IMR-90 (cell line): ENCODE data around the gene TSPO. TPM values are rescaled to one million over a fixed set of nuclear protein-coding genes. Genes with fewer than 3 reads are reported as not detected.

Experiments used
- ATAC-seq: fragments of 200-7000 bp; cut with Tn5 transposase; 2 replicates; pipeline ENCODE4 v1.9.1; 2020; ENCODE audit warnings: low read depth, mild to moderate bottlenecking, moderate library complexity
- BruUV-seq: library from RNA; stranded (reverse); fragments of 400-500 nt; replicated peaks from 2 replicates; lab custom pipeline; 2021; lab: Mats Ljungman, UMichigan
- CTCF ChIA-PET: fragments of 300-600 bp; formaldehyde crosslinking; extraction: SDS; loops from one replicate; lab custom pipeline; 2021; ENCODE audit warnings: antibody characterized with exemption; lab: Yijun Ruan, JAX
- POLR2A ChIA-PET: fragments of 300-600 bp; sonication (Branson Sonifier 250); formaldehyde crosslinking; loops from one replicate; lab custom pipeline; 2022; ENCODE audit warnings: antibody characterized with exemption; ENCODE audit not compliant: unreplicated experiment; lab: Charles Lee
- DNase-seq: peaks from one replicate; pipeline ENCODE4 v3.0.0; 2013
- H2AFZ ChIP-seq: replicated peaks from 2 replicates; pipeline ENCODE3; 2013; ENCODE audit warnings: low read length, mild to moderate bottlenecking; ENCODE audit not compliant: poor library complexity
- H2AK5ac ChIP-seq: 2 replicates; pipeline ENCODE4 v1.6.1; 2013; ENCODE audit warnings: low read depth, low read length, inconsistent platforms
- H2AK9ac ChIP-seq: replicated peaks from 2 replicates; pipeline ENCODE3; 2013; ENCODE audit warnings: mild to moderate bottlenecking, low read depth, low read length, moderate library complexity; ENCODE audit not compliant: poor library complexity
- H2BK120ac ChIP-seq: 2 replicates; pipeline ENCODE4 v1.6.1; 2013; ENCODE audit warnings: low read depth, low read length, inconsistent platforms
- H2BK15ac ChIP-seq: 3 replicates; pipeline ENCODE4 v1.6.1; 2013; ENCODE audit warnings: low read depth, low read length, inconsistent platforms
- H2BK20ac ChIP-seq: 2 replicates; pipeline ENCODE4 v1.6.1; 2013; ENCODE audit warnings: low read depth, mild to moderate bottlenecking, inconsistent platforms, low read length, moderate library complexity
- H2BK5ac ChIP-seq: 2 replicates; pipeline ENCODE4 v1.6.1; 2013; ENCODE audit warnings: mild to moderate bottlenecking, low read depth, low read length, inconsistent platforms; ENCODE audit not compliant: poor library complexity, severe bottlenecking
- H3K14ac ChIP-seq: replicated peaks from 2 replicates; pipeline ENCODE4 v1.6.1; 2013; ENCODE audit warnings: low read depth, low read length, inconsistent platforms
- H3K18ac ChIP-seq: 2 replicates; pipeline ENCODE4 v1.6.1; 2013; ENCODE audit warnings: low read depth, low read length, control low read depth
- H3K23ac ChIP-seq: 2 replicates; pipeline ENCODE4 v1.6.1; 2013; ENCODE audit warnings: low read depth, low read length, inconsistent platforms
- H3K27ac ChIP-seq: 2 replicates; pipeline ENCODE4 v1.5.1; 2013; ENCODE audit warnings: mild to moderate bottlenecking, control low read depth, low read length; ENCODE audit not compliant: insufficient read depth
- H3K27me3 ChIP-seq: 2 replicates; pipeline ENCODE4 v1.6.1; 2013; ENCODE audit warnings: low read length; ENCODE audit not compliant: control insufficient read depth, insufficient read depth
- H3K36me3 ChIP-seq: 2 replicates; pipeline ENCODE4 v1.6.1; 2013; ENCODE audit warnings: low read length, mixed read lengths; ENCODE audit not compliant: control insufficient read depth, insufficient read depth
- H3K4ac ChIP-seq: 2 replicates; pipeline ENCODE4 v1.6.1; 2013; ENCODE audit warnings: low read depth, low read length, inconsistent platforms
- H3K4me1 ChIP-seq: 2 replicates; pipeline ENCODE4 v1.6.1; 2013; ENCODE audit warnings: low read length, mixed read lengths; ENCODE audit not compliant: control insufficient read depth, insufficient read depth
- H3K4me2 ChIP-seq: 2 replicates; pipeline ENCODE4 v1.6.1; 2013; ENCODE audit warnings: low read depth, mild to moderate bottlenecking, control low read depth, low read length, moderate library complexity
- H3K4me3 ChIP-seq: 2 replicates; pipeline ENCODE4 v1.5.1; 2013; ENCODE audit warnings: low read depth, mild to moderate bottlenecking, control low read depth, low read length, moderate library complexity; ENCODE audit not compliant: insufficient read depth
- H3K56ac ChIP-seq: 2 replicates; pipeline ENCODE4 v1.6.1; 2013; ENCODE audit warnings: low read length, inconsistent platforms; ENCODE audit not compliant: insufficient read depth; ENCODE audit errors: extremely low read depth
- H3K79me1 ChIP-seq, 2 experiments: 2 replicates each; pipeline ENCODE4 v1.6.1; 2013; ENCODE audit warnings: low read length in 2 of 2, inconsistent platforms in 1 of 2, low read depth in 1 of 2
- H3K9ac ChIP-seq: 2 replicates; pipeline ENCODE4 v1.6.1; 2013; ENCODE audit warnings: low read depth, low read length, control low read depth
- H3K9me1 ChIP-seq: 2 replicates; pipeline ENCODE4 v1.6.1; 2013; ENCODE audit warnings: low read length, inconsistent platforms; ENCODE audit not compliant: insufficient read depth
- H3K9me3 ChIP-seq: 2 replicates; pipeline ENCODE4 v1.6.1; 2013; ENCODE audit warnings: low read length; ENCODE audit not compliant: control insufficient read depth, insufficient read depth
- H4K20me1 ChIP-seq: 2 replicates; pipeline ENCODE4 v1.6.1; 2013; ENCODE audit warnings: low read length, inconsistent platforms; ENCODE audit not compliant: insufficient read depth
- H4K5ac ChIP-seq: 2 replicates; pipeline ENCODE4 v1.6.1; 2013; ENCODE audit warnings: mild to moderate bottlenecking, low read depth, low read length, control low read depth
- H4K8ac ChIP-seq, 2 experiments: 2 replicates each; pipeline ENCODE4 v1.6.1; 2013; ENCODE audit warnings: low read depth in 2 of 2, low read length in 2 of 2, control low read depth in 1 of 2, inconsistent platforms in 1 of 2
- H4K91ac ChIP-seq: 2 replicates; pipeline ENCODE4 v1.6.1; 2013; ENCODE audit warnings: low read depth, low read length, inconsistent platforms; ENCODE audit not compliant: insufficient read depth
- CEBPB ChIP-seq: IDR thresholded peaks from 2 replicates; pipeline ENCODE4 v1.6.1; 2012; ENCODE audit warnings: low read depth, low read length, improper control_type of control experiment
- MXI1 ChIP-seq: IDR thresholded peaks from 2 replicates; pipeline ENCODE4 v1.6.1; 2012; ENCODE audit warnings: low read depth, mild to moderate bottlenecking, low read length, moderate library complexity, borderline replicate concordance
- WGBS, 2 experiments: methylation state at CpG; one replicate each; pipeline versions ENCODE4 v1.1.5 to v1.1.7; 2013; ENCODE audit warnings: missing lambda C conversion rate in 2 of 2; ENCODE audit not compliant: insufficient read length in 1 of 2; ENCODE audit errors: extremely low coverage in 2 of 2; 5-methylcytosine and 5-hydroxymethylcytosine counted together
- dilution Hi-C: fragments of 300-500 bp; cut with HindIII; formaldehyde crosslinking; loops from one replicate; pipeline ENCODE4 v1.14.3; 2018; ENCODE audit warnings: low sequenced_read_pairs; ENCODE audit not compliant: unreplicated experiment
- in situ Hi-C: fragments of 300-500 bp; cut with MboI; formaldehyde crosslinking; loops from 3 replicates; pipeline ENCODE4 v1.14.3; 2019; ENCODE audit warnings: low sequenced_read_pairs, inconsistent platforms, mixed read lengths
- intact Hi-C: fragments of 100-400 bp; cut with micrococcal nuclease; formaldehyde crosslinking; loops from 2 replicates; pipeline ENCODE4 v1.10.0; 2022
- polyA plus RNA-seq, 3 experiments: library from polyadenylated mRNA; depleted of rRNA; stranded (reverse); fragments of >200 nt; gene quantifications; 2 replicates each; pipeline ENCODE4 v1.2.3, GENCODE V29; 2012; ENCODE audit warnings: low replicate concordance in 1 of 3
- total RNA-seq: library from RNA; depleted of rRNA; stranded (reverse); fragments of >200 nt; gene quantifications from 2 replicates; pipeline ENCODE4 v1.2.3, GENCODE V29; 2012

Gene TSPO
- total and polyA plus RNA-seq, 2 of the 4 experiments (the other 2 are of a cell fraction), result 115 to 297 TPM

GRCh38 chr22:43152357-43153071 is 1.2 kb downstream of the TSPO start:
- Histone ChIP-seq H3K4me2 (peak overlapping the region; percentile 98), H2AK5ac (peak overlapping the region; percentile 71), H3K27me3 (no peaks in the 10 kb centered on the region), H3K36me3 (peaks cover 2% of the 10 kb centered on the region; the same call in 1 of the 2 replicates), H3K18ac (peak overlapping the region; percentile 62), H3K56ac (peak overlapping the region; percentile 35; the same call in 1 of the 2 replicates), H2BK5ac (peak overlapping the region; percentile 61), H2AFZ (peak overlapping the region; percentile 96), H3K79me1 (peaks cover 7 to 59% of the 10 kb centered on the region in 2 experiments), H3K27ac (peak overlapping the region; percentile 82), H2BK20ac (no peak overlapping the region; the same call in 1 of the 2 replicates), H4K20me1 (peaks cover 31% of the 10 kb centered on the region), H3K4me3 (peak overlapping the region; percentile 76), H3K23ac (peak overlapping the region; percentile 58), H3K9me1 (peaks cover 13% of the 10 kb centered on the region; the same call in 1 of the 2 replicates), H3K4ac (peak overlapping the region; percentile 84), H4K91ac (peak overlapping the region; percentile 76), H2BK15ac (no peak overlapping the region), H2AK9ac (peak overlapping the region; percentile 91), H4K5ac (peak overlapping the region; percentile 78), H3K4me1 (peaks cover 11% of the 10 kb centered on the region), H3K9ac (peak overlapping the region; percentile 71), H2BK120ac (peak overlapping the region; percentile 44), H4K8ac (peak overlapping the region; percentile 32 to 72), H3K9me3 (no peaks in the 10 kb centered on the region), H3K14ac (peak overlapping the region; percentile 89)
- no TSS peak for BruUV-seq
- CTCF ChIA-PET, result interaction anchor here (0.7 kb wide), 1 partner anchor 35 kb away, joined by 3 read pairs; no protein-coding TSS in a partner anchor
- dilution Hi-C loops (no loop called here), intact Hi-C loops (no loop called here), in situ Hi-C loops (no loop called here)
- POLR2A ChIA-PET, result no interaction called here
- peak; percentile 58 for ATAC-seq
- 40% methylated on average over 9 of the region's 22 CpGs; no CpG with 5 or more reads in 1 of the 2 experiments for WGBS, 2 experiments
- DNase-seq, result peak; percentile 22
- TF ChIP-seq MXI1, result peak; percentile 51; the same call in 1 of the 2 replicates
- TF ChIP-seq CEBPB, result no peak
